Upper lobe of left lung (tissue), 4 donors: Measurements from ENCODE around the gene IFIT1B.

ENCODE experiments used
- EP300 ChIP-seq, 4 donors: sonication (generic); formaldehyde crosslinking; IDR thresholded peaks; one replicate each; pipeline ENCODE4 v1.5.1; 2017; ENCODE audit warnings: antibody characterized with exemption in 4 of 4, control low read depth in 2 of 4
- POLR2A ChIP-seq, 4 donors: fragments of 450-650 bp; IDR thresholded peaks; one replicate each; pipeline ENCODE4 v1.5.1; 2016 to 2017; ENCODE audit warnings: antibody characterized with exemption in 4 of 4, mild to moderate bottlenecking in 2 of 4
- POLR2AphosphoS5 ChIP-seq, 2 donors: sonication (generic); formaldehyde crosslinking; IDR thresholded peaks; one replicate each; pipeline ENCODE4 v1.5.1; 2017; ENCODE audit warnings: antibody characterized with exemption in 2 of 2
- TF ChIP-seq, protein P1 (sequence below), 6 experiments: fragments of 450-650 bp in 4 of 6; fragments of 200-600 bp in 2 of 6; sonication (generic) in 2 of 6; IDR thresholded peaks; one replicate each; pipeline ENCODE4 v1.5.1; 2016 to 2019; ENCODE audit warnings: antibody characterized with exemption in 6 of 6

DNA sequence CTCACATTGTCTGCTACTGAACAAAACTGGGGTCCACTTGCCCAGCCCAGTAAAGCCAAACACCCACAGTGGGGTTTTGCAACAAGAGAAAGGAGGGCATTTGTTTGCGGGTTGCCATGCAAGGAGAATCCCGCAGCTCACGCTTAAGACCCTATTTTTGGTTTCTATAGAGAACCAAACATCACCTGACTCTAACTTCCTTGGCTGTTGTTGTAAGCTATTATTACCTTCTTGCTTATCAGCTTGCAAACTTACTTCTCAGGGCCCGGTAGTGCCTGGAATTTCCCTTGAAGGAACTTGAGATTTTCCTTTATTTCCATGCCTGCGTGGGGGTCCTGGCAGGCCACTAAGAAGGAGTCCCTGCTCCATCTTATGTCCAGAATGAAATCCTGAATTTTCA, 29.4 kb upstream of the IFIT1B start:
- TF ChIP-seq POLR2A (IDR thresholded peaks at IDR 0.05) = no peak
- TF ChIP-seq, protein P1, sequence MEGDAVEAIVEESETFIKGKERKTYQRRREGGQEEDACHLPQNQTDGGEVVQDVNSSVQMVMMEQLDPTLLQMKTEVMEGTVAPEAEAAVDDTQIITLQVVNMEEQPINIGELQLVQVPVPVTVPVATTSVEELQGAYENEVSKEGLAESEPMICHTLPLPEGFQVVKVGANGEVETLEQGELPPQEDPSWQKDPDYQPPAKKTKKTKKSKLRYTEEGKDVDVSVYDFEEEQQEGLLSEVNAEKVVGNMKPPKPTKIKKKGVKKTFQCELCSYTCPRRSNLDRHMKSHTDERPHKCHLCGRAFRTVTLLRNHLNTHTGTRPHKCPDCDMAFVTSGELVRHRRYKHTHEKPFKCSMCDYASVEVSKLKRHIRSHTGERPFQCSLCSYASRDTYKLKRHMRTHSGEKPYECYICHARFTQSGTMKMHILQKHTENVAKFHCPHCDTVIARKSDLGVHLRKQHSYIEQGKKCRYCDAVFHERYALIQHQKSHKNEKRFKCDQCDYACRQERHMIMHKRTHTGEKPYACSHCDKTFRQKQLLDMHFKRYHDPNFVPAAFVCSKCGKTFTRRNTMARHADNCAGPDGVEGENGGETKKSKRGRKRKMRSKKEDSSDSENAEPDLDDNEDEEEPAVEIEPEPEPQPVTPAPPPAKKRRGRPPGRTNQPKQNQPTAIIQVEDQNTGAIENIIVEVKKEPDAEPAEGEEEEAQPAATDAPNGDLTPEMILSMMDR (IDR thresholded peaks at IDR 0.05) = no peak
- no peak for TF ChIP-seq POLR2AphosphoS5 (IDR thresholded peaks at IDR 0.05)
- TF ChIP-seq EP300 (IDR thresholded peaks at IDR 0.05) = no peak
